Trophoblast cell (in vitro differentiated cells and primary cell): ENCODE measurements around the gene DPY19L1.
"Not testable (repeated sequence)": the region's sequence is repeated elsewhere in the genome, so short reads cannot be mapped to it uniquely, and the experiment has no call there.

Experiments used
- DNase-seq, 2 donors: peaks; one replicate each; pipeline ENCODE4 v3.0.0-alpha.2; 2016
- H2AFZ ChIP-seq: 2 replicates; pipeline ENCODE4 v1.6.1; 2013; ENCODE audit warnings: low read length, moderate library complexity, mild to moderate bottlenecking; ENCODE audit not compliant: insufficient read depth, poor library complexity
- H2AK5ac ChIP-seq: 2 replicates; pipeline ENCODE4 v1.6.1; 2013; ENCODE audit warnings: mild to moderate bottlenecking, low read length
- H2BK120ac ChIP-seq: 2 replicates; pipeline ENCODE4 v1.6.1; 2013; ENCODE audit warnings: low read length, mild to moderate bottlenecking, moderate library complexity; ENCODE audit not compliant: insufficient read depth, poor library complexity
- H2BK12ac ChIP-seq: 2 replicates; pipeline ENCODE4 v1.6.1; 2013; ENCODE audit warnings: mild to moderate bottlenecking, low read length, moderate library complexity
- H2BK5ac ChIP-seq: 2 replicates; pipeline ENCODE4 v1.6.1; 2013; ENCODE audit warnings: low read length, low read depth, moderate library complexity, mild to moderate bottlenecking; ENCODE audit not compliant: poor library complexity
- H3K14ac ChIP-seq: 2 replicates; pipeline ENCODE4 v1.6.1; 2013; ENCODE audit warnings: mild to moderate bottlenecking, low read length
- H3K18ac ChIP-seq: 2 replicates; pipeline ENCODE4 v1.6.1; 2013; ENCODE audit warnings: mild to moderate bottlenecking, low read length
- H3K23ac ChIP-seq: 2 replicates; pipeline ENCODE4 v1.6.1; 2013; ENCODE audit warnings: low read length
- H3K27ac ChIP-seq: 2 replicates; pipeline ENCODE4 v1.5.1; 2013; ENCODE audit warnings: low read depth, mild to moderate bottlenecking, inconsistent platforms, low read length, moderate library complexity
- H3K27me3 ChIP-seq: 2 replicates; pipeline ENCODE4 v1.6.1; 2013; ENCODE audit warnings: inconsistent platforms, mild to moderate bottlenecking, low read length, moderate library complexity; ENCODE audit not compliant: insufficient read depth
- H3K36me3 ChIP-seq, 2 experiments: 1 replicate in 1 of 2; 2 replicates in 1 of 2; pipeline ENCODE4 v1.6.1; 2013; ENCODE audit warnings: low read length in 2 of 2, mild to moderate bottlenecking in 2 of 2, moderate library complexity in 1 of 2; ENCODE audit not compliant: insufficient read depth in 2 of 2, control insufficient read depth in 1 of 2
- H3K4ac ChIP-seq: 2 replicates; pipeline ENCODE4 v1.6.1; 2013; ENCODE audit warnings: low read depth, mild to moderate bottlenecking, low read length, moderate library complexity
- H3K4me1 ChIP-seq, 2 experiments: 1 replicate in 1 of 2; 2 replicates in 1 of 2; pipeline ENCODE4 v1.6.1; 2013; ENCODE audit warnings: low read length in 2 of 2, mild to moderate bottlenecking in 2 of 2, moderate library complexity in 1 of 2; ENCODE audit not compliant: insufficient read depth in 2 of 2, control insufficient read depth in 1 of 2
- H3K4me2 ChIP-seq: 2 replicates; pipeline ENCODE4 v1.6.1; 2013; ENCODE audit warnings: inconsistent platforms, mild to moderate bottlenecking, low read length, moderate library complexity
- H3K4me3 ChIP-seq: 2 replicates; pipeline ENCODE4 v1.5.1; 2013; ENCODE audit warnings: mild to moderate bottlenecking, low read depth, low read length, inconsistent platforms
- H3K79me1 ChIP-seq: one replicate; pipeline ENCODE4 v1.6.1; 2013; ENCODE audit warnings: low read length
- H3K79me2 ChIP-seq: 2 replicates; pipeline ENCODE4 v1.6.1; 2013; ENCODE audit warnings: low read length, mild to moderate bottlenecking; ENCODE audit not compliant: control insufficient read depth, insufficient read depth, poor library complexity
- H3K9ac ChIP-seq: 2 replicates; pipeline ENCODE4 v1.6.1; 2013; ENCODE audit warnings: mild to moderate bottlenecking, low read length
- H3K9me3 ChIP-seq: 2 replicates; pipeline ENCODE4 v1.6.1; 2013; ENCODE audit warnings: low read depth, mild to moderate bottlenecking, control low read depth, inconsistent platforms, low read length; ENCODE audit not compliant: insufficient read depth
- H4K12ac ChIP-seq: 2 replicates; pipeline ENCODE4 v1.6.1; 2013; ENCODE audit warnings: low read depth, mild to moderate bottlenecking, low read length, moderate library complexity
- H4K8ac ChIP-seq: 2 replicates; pipeline ENCODE4 v1.6.1; 2013; ENCODE audit warnings: low read depth, mild to moderate bottlenecking, low read length, moderate library complexity
- H4K91ac ChIP-seq: one replicate; pipeline ENCODE4 v1.6.1; 2013; ENCODE audit warnings: low read depth, mild to moderate bottlenecking, low read length, moderate library complexity
- WGBS: extraction: QIAGEN DNeasy Blood & Tissue Kit; methylation state at CpG from one replicate; pipeline ENCODE4 v1.1.7; 2013; ENCODE audit warnings: missing lambda C conversion rate; ENCODE audit not compliant: insufficient read length, insufficient coverage; ENCODE audit errors: extremely low coverage; 5-methylcytosine and 5-hydroxymethylcytosine counted together

The DPY19L1 gene

GRCh38 chr7:34939175-34939574 is 98.1 kb downstream of the DPY19L1 start:
- H4K12ac ChIP-seq, result no peak overlapping the region
- H3K27me3 ChIP-seq, result no peaks in the 10 kb centered on the region
- no peaks in the 10 kb centered on the region for H3K79me2 ChIP-seq
- H3K4ac ChIP-seq, result no peak overlapping the region
- no peak overlapping the region for H4K91ac ChIP-seq
- no peak overlapping the region for H3K4me3 ChIP-seq
- H2AK5ac ChIP-seq, result no peak overlapping the region
- no peaks in the 10 kb centered on the region for H3K79me1 ChIP-seq
- WGBS, result no CpG with 5 or more reads among the region's 6 CpGs
- no peaks in the 10 kb centered on the region for H3K4me1 ChIP-seq
- no peak overlapping the region for H2BK12ac ChIP-seq
- H3K9ac ChIP-seq, result no peak overlapping the region
- H2BK120ac ChIP-seq, result no peak overlapping the region
- no peaks in the 10 kb centered on the region for H3K9me3 ChIP-seq
- H3K18ac ChIP-seq, result no peak overlapping the region
- H2BK5ac ChIP-seq, result no peak overlapping the region
- DNase-seq, result no peak
- no peak overlapping the region for H3K27ac ChIP-seq
- no peak overlapping the region for H2AFZ ChIP-seq
- H3K14ac ChIP-seq, result no peak overlapping the region
- no peak overlapping the region for H3K23ac ChIP-seq
- H3K36me3 ChIP-seq, result peaks cover 4% of the 10 kb centered on the region in 2 experiments
- H3K4me2 ChIP-seq, result no peak overlapping the region
- no peak overlapping the region for H4K8ac ChIP-seq

GRCh38 chr7:34935735-34936165 is 101.5 kb downstream of the DPY19L1 start:
- H3K9ac ChIP-seq, H3K14ac ChIP-seq, H4K8ac ChIP-seq, H4K91ac ChIP-seq, H3K79me2 ChIP-seq, H3K4me3 ChIP-seq, H3K23ac ChIP-seq, H3K4me2 ChIP-seq, H2AFZ ChIP-seq, H2BK120ac ChIP-seq, H2AK5ac ChIP-seq, H3K27ac ChIP-seq, H3K36me3 ChIP-seq, H3K4me1 ChIP-seq, DNase-seq, H4K12ac ChIP-seq, H3K79me1 ChIP-seq, H3K18ac ChIP-seq, H2BK12ac ChIP-seq, H3K4ac ChIP-seq, H3K9me3 ChIP-seq, H2BK5ac ChIP-seq, H3K27me3 ChIP-seq: not testable (repeated sequence)
- no CpG with 5 or more reads among the region's 2 CpGs for whole genome bisulfite sequencing

GRCh38 chr7:34931739-34932138 is 105.5 kb downstream of the DPY19L1 start:
- H3K27me3 ChIP-seq, result no peaks in the 10 kb centered on the region
- DNase-seq, result no peak
- no peak overlapping the region for H4K12ac ChIP-seq
- H3K9ac ChIP-seq, result no peak overlapping the region
- no peak overlapping the region for H2BK5ac ChIP-seq
- no peak overlapping the region for H2BK120ac ChIP-seq
- no peak overlapping the region for H3K4me3 ChIP-seq
- H2BK12ac ChIP-seq, result no peak overlapping the region
- no peaks in the 10 kb centered on the region for H3K9me3 ChIP-seq
- H3K36me3 ChIP-seq, result peaks cover 4% of the 10 kb centered on the region in 2 experiments
- no peak overlapping the region for H2AK5ac ChIP-seq
- no peak overlapping the region for H4K91ac ChIP-seq
- H3K27ac ChIP-seq, result no peak overlapping the region
- H4K8ac ChIP-seq, result no peak overlapping the region
- no peak overlapping the region for H3K4ac ChIP-seq
- no peak overlapping the region for H3K4me2 ChIP-seq
- no peak overlapping the region for H2AFZ ChIP-seq
- no peak overlapping the region for H3K14ac ChIP-seq
- no peaks in the 10 kb centered on the region for H3K79me2 ChIP-seq
- H3K23ac ChIP-seq, result no peak overlapping the region
- H3K79me1 ChIP-seq, result no peaks in the 10 kb centered on the region
- WGBS, result no CpG with 5 or more reads among the region's 1 CpG
- no peak overlapping the region for H3K18ac ChIP-seq
- H3K4me1 ChIP-seq, result no peaks in the 10 kb centered on the region

- H2AFZ ChIP-seq, H3K79me1 ChIP-seq, H3K23ac ChIP-seq, H3K79me2 ChIP-seq, H4K12ac ChIP-seq, H2BK120ac ChIP-seq, H3K36me3 ChIP-seq, H3K4ac ChIP-seq, H2AK5ac ChIP-seq, H3K27ac ChIP-seq, H3K4me2 ChIP-seq, H4K8ac ChIP-seq, H3K14ac ChIP-seq, H2BK5ac ChIP-seq, H3K9me3 ChIP-seq, DNase-seq, H4K91ac ChIP-seq, H3K4me1 ChIP-seq, H3K27me3 ChIP-seq, H2BK12ac ChIP-seq, H3K18ac ChIP-seq: not testable (repeated sequence)
- no CpG with 5 or more reads among the region's 6 CpGs for WGBS
- H3K9ac ChIP-seq, result peak overlapping the region; percentile 27
- H3K4me3 ChIP-seq, result peak overlapping the region; percentile 23
Observed at GRCh38 chr7:34929783-34930182, 107.5 kb downstream of the DPY19L1 start.
